Activated CD8-positive, alpha-beta memory T cell treated with anti-CD3 and anti-CD28 coated beads for 36 hours (primary cell): ENCODE data around the gene IFI16. TPM values are rescaled to one million over a fixed set of nuclear protein-coding genes. Genes with fewer than 3 reads are reported as not detected.
"Not testable (repeated sequence)": the region's sequence is repeated elsewhere in the genome, so short reads cannot be mapped to it uniquely, and the experiment has no call there.

ENCODE experiments used
- CTCF ChIA-PET: fragments of 350-600 bp; sonication (Branson Sonifier 250); formaldehyde crosslinking; loops from one replicate; lab custom pipeline; 2021; ENCODE audit warnings: antibody characterized with exemption; lab: Charles Lee
- POLR2A ChIA-PET: fragments of 350-600 bp; sonication (Branson Sonifier 250); formaldehyde crosslinking; loops from one replicate; lab custom pipeline; 2021; ENCODE audit warnings: antibody characterized with exemption; lab: Charles Lee
- total RNA-seq, 2 experiments: library from RNA; stranded (reverse); gene quantifications; one replicate each; pipeline ENCODE4 v1.2.3, GENCODE V29; 2021

The IFI16 gene
- total RNA-seq, 2 experiments from 2014 or later = 203 to 212 TPM

DNA sequence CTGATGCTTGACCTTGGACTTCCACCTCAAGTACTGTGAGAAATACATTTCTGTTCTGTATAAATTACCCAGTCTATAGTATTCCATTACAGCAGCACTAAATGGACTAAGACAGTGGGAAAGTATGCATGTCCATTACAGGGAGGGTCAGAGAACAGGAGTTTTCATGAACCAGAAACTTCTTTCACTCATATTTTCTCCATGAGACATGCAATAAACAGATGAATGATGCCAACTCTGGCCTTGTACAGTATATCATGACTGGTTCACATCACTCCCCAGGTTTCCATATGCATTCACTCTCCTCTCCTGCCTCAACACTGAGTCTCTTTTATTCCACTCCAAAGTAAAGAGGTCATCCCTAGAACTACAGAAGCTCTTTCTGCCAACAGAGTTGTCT lies 4.5 kb upstream of the IFI16 start:
- ChIA-PET CTCF (no interaction called here), POLR2A (interaction anchor here (1.3 kb wide), 1 partner anchor 71 kb away, joined by 3 read pairs; the partner anchor contains the start of gene AIM2)

DNA sequence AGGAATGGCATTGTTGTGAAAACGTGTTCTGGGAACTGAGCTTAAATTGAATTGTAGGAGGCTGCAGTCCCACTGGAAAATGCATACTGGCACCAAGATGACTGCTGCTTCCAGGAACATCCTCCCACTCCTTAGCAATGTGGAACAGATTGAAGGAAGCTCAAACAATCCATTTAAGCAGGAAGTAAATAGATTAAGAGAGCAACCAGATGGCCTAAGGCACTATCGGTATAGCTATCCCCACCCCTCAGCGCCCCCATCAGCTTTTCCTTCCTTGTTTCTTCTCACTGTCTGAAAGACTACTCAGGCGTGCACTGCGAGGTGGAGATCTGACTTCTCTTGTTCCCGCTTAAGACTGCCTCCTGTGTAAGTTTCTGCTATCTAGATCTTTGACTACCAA lies 4.0 kb upstream of the IFI16 start:
- ChIA-PET CTCF (no interaction called here), POLR2A (interaction anchor here (1.3 kb wide), 1 partner anchor 71 kb away, joined by 3 read pairs; the partner anchor contains the start of gene AIM2)

DNA sequence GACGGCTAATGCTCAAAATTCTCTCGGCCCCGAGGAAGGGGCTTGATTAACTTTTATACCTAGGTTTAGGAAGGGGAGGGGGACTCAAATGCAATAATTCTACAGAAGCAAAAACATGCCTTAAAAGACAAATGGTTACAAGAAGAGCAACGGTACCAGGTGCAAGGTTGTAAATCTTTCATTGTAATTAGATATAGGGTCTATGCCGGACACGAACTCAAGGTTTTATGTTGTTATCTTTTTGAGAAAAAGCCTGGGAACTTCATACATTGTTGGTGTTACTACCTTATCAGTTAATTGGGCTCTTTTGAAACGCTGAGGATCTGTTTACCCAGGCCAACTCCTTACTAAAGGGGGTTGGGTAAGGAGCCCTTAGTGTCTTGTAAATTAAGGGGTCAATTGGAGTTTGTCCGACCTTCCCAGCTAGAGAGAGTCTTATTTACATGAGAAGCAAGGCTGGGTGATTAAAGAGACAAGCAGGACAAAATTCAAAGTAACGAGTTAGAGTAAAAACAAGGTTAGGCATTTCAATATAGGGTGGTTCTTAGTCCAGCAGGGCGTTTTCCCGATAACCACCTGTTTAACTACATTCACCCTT lies 3.4 kb upstream of the IFI16 start:
- CTCF ChIA-PET = not testable (repeated sequence)
- POLR2A ChIA-PET = interaction anchor here (1.3 kb wide), 1 partner anchor 70 kb away, joined by 3 read pairs; the partner anchor contains the start of gene AIM2

DNA sequence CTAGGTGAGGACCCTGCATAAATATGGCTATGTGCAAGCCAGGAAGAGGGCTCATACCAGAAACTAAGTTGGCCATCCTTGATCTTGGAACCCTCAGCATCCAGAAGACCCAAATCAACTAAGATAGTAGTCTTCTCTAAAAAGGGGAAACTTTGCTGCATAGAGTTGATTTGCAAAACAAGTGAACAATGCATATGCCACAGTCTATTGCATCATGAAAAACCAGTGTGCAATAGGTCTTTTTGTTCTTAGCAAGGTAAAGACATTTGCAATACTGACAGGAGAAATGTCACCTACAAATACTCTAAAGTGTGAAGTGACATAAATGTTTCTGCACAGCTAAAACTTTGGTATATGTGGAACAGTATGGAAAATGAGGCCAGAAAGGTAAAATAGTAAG lies 2.0 kb upstream of the IFI16 start:
- ChIA-PET CTCF (interaction anchor here (3.8 kb wide), 1 partner anchor 10 kb away, joined by 21 read pairs; no protein-coding TSS in a partner anchor), POLR2A (interaction anchor here (1.0 kb wide), 1 partner anchor 8 kb away, joined by 4 read pairs; no protein-coding TSS in a partner anchor)

DNA sequence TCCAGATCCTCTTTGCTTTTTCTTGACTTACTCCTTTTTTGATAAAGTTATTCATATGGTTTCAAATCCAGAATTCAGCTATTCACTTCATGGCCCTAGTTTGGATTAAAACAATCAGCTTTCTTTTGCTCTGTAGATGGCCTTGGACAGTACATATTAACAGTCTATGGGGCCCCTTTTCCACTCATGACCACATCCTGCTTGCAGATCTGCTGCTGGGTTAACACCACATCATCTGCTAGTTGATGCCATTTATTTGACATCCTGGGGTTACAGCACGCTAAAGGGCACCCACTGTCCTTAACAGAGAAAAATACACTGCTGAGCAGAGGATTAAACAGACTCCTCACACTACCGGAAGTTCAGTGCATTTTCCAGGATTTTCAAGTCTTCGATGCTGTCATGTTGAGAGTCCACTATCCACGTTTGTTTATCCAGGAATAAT lies 941 bp upstream of the IFI16 start:
- CTCF ChIA-PET = interaction anchor here (2.3 to 3.8 kb wide), 2 partner anchors 11 to 68 kb away, joined by 11 to 21 read pairs; partner anchors contain the start of gene AIM2
- POLR2A ChIA-PET = interaction anchor here (0.5 to 2.3 kb wide), 7 partner anchors 11 to 216 kb away, joined by 3 to 28 read pairs (median 4); partner anchors contain the start of gene AIM2

DNA sequence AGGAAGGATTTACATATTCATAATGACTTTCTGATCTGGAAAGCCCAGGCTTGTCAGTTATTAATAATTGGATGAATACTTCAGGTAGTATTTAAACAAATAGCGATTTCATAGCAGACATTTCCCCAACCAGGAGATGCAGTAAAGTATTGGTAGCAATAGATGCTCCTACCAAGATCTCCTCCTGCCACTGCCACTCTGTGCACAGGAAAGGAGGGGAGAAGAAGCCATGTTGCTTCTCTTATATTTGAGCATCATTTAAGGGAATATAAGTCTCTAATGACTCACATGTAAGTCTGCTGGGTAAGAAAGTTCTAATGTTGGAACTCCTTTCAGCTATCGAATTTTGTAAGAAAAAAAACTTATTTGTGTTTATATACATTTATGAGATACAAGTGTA lies 420 bp upstream of the IFI16 start:
- POLR2A ChIA-PET = interaction anchor here (0.7 to 2.3 kb wide), 4 partner anchors 12 to 67 kb away, joined by 3 to 28 read pairs (median 6); partner anchors contain the start of gene AIM2

DNA sequence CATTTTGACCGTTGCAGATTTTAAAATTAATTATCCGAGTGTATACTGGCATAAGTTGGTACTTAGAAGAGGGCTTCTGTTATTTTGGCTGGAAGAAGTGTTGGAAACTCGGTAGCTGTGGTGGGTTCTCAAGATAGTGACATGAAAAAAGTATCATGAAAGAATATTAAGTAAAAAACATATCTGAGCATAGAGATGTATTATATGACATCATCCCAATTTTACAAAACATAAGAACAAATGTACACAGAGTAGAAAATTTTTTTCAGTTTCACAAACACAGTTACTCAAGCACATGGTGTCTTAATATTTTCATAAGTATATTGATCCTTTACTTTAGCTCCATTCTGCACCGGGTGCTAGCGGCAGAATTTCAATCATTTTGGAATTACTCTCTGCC lies 684 bp downstream of the IFI16 start:
- ChIA-PET CTCF (interaction anchor here (2.3 to 3.8 kb wide), 2 partner anchors 13 to 66 kb away, joined by 11 to 21 read pairs; partner anchors contain the start of gene AIM2), POLR2A (interaction anchor here (0.7 to 2.3 kb wide), 3 partner anchors 66 to 192 kb away, joined by 3 to 28 read pairs (median 3); partner anchors contain the start of gene AIM2)

More for the DNA sequence above, 420 bp upstream of the IFI16 start:
- CTCF ChIA-PET = interaction anchor here (2.3 to 3.8 kb wide), 2 partner anchors 12 to 67 kb away, joined by 11 to 21 read pairs; partner anchors contain the start of gene AIM2

DNA sequence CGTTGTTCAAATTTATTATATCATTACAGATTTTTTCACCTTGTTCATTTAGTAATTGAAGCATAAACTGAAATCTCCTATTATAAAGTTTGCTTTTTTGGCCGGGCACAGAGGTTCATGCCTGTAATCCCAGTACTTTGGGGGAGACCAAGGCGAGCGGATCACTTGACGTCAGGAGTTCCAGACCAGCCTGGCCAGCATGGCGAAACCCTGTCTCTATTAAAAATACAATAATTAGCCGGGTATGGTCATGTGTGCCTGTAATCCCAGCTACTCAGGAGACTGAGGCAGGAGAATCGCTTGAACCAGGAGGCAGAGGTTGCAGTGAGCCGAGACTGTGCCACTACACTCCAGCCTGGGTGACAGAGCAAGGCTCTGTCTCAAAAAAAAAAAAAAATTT lies 1.3 kb downstream of the IFI16 start:
- POLR2A ChIA-PET = interaction anchor here (0.7 to 2.3 kb wide), 2 partner anchors 66 to 80 kb away, joined by 3 to 28 read pairs; partner anchors contain the start of gene AIM2

DNA sequence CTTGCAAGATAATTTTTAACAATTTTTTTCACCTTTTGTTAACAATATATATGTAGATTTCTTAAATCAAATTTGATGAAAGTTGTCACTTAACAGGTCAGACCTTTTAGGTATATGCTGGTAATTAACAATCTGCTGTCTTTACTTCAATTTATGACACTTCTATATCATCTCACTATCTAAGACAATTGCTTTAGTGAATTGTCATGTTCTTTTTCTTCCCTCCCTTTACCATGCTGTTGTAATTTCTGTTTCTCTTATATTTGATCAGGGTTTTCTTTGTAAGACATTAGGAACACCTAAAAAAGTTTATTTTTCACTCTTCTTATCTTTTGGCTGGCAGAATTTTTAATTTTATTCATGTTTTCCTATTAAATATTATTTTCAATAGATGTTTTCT lies 2.0 kb downstream of the IFI16 start:
- ChIA-PET CTCF (interaction anchor here (1.4 kb wide), 1 partner anchor 65 kb away, joined by 7 read pairs; the partner anchor contains the start of gene AIM2), POLR2A (interaction anchor here (0.5 to 3.7 kb wide), 2 partner anchors 65 to 199 kb away, joined by 3 to 25 read pairs; partner anchors contain the start of gene AIM2)

More for the DNA sequence above, 1.3 kb downstream of the IFI16 start:
- CTCF ChIA-PET = interaction anchor here (2.3 to 3.8 kb wide), 2 partner anchors 13 to 66 kb away, joined by 11 to 21 read pairs; partner anchors contain the start of gene AIM2

DNA sequence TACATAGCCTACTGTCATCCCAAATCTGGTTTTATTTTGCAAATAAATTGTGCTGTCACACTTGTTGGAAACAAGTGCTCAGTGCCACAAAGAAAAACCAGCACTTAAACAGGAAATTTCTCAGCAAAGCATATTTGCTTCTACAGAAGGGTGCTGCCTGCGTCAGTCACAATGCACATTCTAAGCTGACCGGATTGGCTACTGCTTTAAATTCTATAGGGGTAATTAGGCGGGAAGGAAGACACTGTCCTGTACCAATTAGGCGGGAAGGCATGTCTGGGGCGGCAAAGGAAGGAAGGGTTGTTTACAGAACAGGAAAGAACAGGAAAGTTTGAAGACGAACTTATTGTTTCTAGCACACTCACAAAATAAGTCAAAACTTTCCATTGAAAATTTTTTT lies 2.8 kb downstream of the IFI16 start:
- POLR2A ChIA-PET = interaction anchor here (3.7 kb wide), 1 partner anchor 64 kb away, joined by 25 read pairs; the partner anchor contains the start of gene AIM2

DNA sequence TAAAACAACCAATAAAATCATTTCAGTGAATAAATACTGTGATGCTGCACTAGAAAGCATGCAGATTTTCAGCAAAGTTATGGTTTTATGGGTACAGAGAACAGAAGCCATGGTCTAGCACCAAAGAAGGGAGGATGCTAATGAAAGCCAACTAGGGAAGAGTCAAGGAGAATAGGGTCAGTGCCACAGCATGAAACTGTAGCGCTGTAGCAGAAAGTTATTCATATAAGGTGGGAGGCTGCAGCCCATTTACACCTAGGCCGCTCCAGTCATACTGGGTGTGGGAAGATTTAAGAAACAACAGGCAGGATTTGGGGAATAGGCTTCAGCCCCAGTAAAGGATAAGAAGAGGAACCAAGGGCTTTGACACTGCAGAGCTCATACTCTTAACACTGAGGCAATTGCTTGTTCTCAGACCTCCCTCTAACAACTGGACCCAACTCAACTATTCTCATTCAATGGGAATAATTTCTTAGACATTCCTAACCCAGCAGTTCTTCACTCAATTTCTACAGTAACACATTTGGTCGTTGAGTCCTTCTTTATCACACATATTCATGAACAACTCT lies 4.4 kb downstream of the IFI16 start:
- POLR2A ChIA-PET = interaction anchor here (3.7 kb wide), 1 partner anchor 63 kb away, joined by 25 read pairs; the partner anchor contains the start of gene AIM2
- CTCF ChIA-PET = no interaction called here

More for the DNA sequence above, 2.8 kb downstream of the IFI16 start:
- CTCF ChIA-PET = interaction anchor here (1.4 kb wide), 1 partner anchor 64 kb away, joined by 7 read pairs; the partner anchor contains the start of gene AIM2

DNA sequence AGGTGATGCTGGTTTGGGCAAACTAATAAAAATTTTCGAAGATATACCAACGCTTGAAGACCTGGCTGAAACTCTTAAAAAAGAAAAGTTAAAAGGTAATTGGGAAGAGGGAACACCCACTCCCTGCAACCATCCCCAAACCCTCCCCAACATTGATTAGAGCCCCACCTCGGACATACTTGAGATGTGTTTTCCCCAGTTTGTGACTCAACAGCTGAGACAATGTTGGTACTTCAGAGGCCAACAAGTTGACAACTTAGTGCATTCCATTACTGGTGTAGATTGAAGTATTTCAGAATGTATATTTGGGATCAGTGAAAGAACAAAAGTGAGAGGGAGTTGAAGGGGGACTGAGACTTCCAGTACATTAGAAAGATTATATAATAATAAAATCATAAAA lies 5.1 kb downstream of the IFI16 start:
- POLR2A ChIA-PET = interaction anchor here (3.7 kb wide), 1 partner anchor 62 kb away, joined by 25 read pairs; the partner anchor contains the start of gene AIM2
- CTCF ChIA-PET = interaction anchor here (1.2 kb wide), 1 partner anchor 62 kb away, joined by 3 read pairs; the partner anchor contains the start of gene AIM2

DNA sequence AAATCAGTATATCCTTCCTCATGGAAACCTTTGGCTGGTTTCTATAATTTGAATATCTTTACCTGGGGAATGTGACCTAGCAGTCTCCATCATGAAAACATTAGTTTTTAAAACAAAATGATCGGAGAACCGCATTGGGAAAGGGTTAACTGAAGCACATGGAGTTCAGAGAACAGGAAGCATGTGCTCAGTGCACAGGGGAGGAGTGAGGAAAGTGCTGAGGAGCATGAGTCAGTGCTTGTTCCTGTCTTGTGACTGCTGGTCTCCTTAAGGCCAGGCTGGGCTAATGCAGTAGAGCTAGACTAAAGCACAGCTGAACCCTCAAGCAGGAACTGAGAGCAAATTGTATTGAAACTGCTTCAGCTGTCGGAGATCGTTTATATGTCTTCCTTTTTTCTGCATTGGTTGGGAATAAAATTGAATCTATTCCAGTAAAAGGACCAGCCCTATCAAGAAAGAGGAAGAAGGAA lies 5.8 kb downstream of the IFI16 start:
- ChIA-PET CTCF (interaction anchor here (1.2 kb wide), 1 partner anchor 62 kb away, joined by 3 read pairs; the partner anchor contains the start of gene AIM2), POLR2A (interaction anchor here (0.8 to 3.7 kb wide), 2 partner anchors 8 to 61 kb away, joined by 4 to 25 read pairs; partner anchors contain the start of gene AIM2)

DNA sequence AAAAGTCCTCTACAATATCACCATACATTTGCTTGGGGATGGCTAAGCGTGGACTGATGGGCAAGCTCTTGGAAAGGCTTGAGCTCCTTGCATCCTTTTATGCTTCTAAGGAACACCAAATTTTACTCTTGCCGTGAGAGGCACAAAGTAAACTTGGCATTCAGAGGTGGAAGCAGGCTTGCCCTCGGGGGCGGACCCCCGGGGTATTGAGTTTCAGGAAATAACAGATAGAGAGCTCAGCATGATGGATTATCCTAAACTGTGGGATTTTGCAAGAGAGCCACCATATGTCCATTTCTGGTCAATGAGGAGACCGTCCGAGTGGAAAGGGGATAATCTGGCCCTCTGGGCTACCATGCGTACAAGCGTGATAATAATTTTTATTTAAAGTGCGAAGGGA lies 14.0 kb downstream of the IFI16 start:
- CTCF ChIA-PET = no interaction called here
- POLR2A ChIA-PET = no interaction called here

DNA sequence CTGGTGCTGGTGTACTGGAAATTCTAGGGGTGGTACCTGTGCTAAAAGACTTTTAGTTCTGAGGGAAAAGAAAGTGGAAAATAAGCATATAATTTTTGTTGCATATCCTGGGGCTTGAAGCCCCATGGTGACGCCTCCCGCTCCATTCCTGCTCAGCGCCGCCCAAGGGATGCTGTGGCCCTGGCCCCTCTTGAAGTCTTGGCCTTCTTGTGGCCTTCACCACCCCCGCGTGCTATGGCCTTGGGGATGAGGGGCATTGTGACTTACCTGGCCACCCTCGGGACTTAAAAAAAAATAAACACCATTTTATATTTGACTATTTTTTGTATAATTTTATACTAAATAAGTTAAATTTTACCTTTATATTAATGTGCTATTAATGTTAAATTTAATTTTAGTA lies 15.3 kb downstream of the IFI16 start:
- POLR2A ChIA-PET = no interaction called here
- CTCF ChIA-PET = no interaction called here

DNA sequence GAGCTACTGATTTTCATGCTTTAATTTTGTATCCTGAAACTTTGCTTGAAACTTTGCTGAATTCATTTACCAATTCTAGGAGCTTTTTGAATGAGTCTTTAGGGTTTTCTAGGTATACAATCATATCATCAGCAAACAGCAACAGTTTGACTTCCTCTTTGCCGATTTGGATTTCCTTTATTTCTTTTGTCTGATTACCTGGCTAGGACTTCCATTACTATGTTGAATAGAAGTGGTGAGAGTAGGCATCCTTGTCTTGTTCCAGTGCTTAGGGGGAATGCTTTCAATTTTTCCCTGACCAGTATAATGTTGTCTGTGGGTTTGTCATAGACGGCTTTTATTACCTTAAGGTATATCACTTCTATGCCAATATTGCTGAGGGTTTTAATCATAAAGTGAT lies 17.1 kb downstream of the IFI16 start:
- POLR2A ChIA-PET = interaction anchor here (0.7 kb wide), 1 partner anchor 1301 kb away, joined by 6 read pairs; no protein-coding TSS in a partner anchor
- CTCF ChIA-PET = not testable (repeated sequence)

DNA sequence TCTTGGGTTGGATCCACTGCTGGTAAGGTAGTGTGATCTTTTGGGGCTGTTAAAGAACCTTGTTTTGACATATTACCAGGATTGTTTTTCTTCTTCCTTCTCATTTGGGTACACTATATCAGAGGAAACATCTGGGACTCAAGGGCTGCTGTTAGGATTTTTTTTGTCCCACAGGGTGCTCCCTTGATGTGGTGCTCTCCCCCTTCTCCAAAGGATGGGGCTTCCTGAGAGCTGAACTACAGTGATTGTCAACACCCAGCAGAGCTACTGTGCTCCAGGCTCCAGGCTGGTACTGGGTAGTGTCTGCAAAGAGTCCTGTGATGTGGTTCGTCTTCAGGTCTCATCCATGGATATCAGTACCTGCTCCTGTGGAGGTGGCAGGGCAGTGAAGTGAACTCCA lies 20.6 kb downstream of the IFI16 start:
- CTCF ChIA-PET = no interaction called here
- POLR2A ChIA-PET = no interaction called here

DNA sequence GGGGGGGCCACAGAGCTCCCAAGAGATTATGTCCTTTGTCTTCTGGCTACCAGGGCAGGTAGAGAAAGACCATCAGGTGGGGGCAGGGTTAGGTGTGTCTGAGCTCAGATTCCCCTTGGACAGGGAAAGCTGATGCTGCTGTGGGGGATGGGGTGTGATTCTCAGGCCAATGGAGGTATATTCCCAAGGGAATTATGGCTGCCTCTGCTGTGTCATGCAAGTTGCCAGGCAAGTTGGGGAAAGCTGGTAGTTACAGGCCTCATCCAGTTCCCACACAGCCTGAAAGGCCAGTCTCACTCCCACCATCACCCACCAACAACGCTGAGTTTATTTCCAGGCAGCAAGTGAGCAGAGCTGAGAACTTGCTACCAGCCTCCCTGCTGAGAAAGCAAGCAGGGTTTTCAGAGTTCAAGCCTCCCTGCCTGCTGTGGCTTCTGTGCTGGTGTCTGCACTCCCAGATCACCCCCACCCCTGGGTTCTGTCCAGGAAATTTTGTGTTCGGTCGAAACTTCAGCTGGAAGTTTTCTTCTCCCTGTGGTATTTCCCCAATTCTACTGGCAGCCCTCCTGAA lies 21.3 kb downstream of the IFI16 start:
- CTCF ChIA-PET = interaction anchor here (0.9 kb wide), 1 partner anchor 10 kb away, joined by 3 read pairs; no protein-coding TSS in a partner anchor
- POLR2A ChIA-PET = no interaction called here
